HepG2 (cell line): ENCODE measurements around the gene GNAZ. TPM values are rescaled to one million over a fixed set of nuclear protein-coding genes. Genes with fewer than 3 reads are reported as not detected.

ENCODE experiments used
- ERF ChIP-seq: IDR thresholded peaks from 2 replicates; pipeline ENCODE4 v1.6.1; 2018; ENCODE audit warnings: missing biosample characterization, missing genetic modification reagents
- EZH2 ChIP-seq: conservative IDR thresholded peaks from 2 replicates; pipeline ENCODE4 v1.6.1; 2012; ENCODE audit warnings: mild to moderate bottlenecking, low read depth, low read length, moderate library complexity
- TFE3 ChIP-seq: IDR thresholded peaks from 2 replicates; pipeline ENCODE4 v1.6.1; 2016
- ZNF512B ChIP-seq: sonication (generic); formaldehyde crosslinking; IDR thresholded peaks from 2 replicates; pipeline ENCODE4 v1.5.1; 2020; ENCODE audit warnings: missing genetic modification reagents, mild to moderate bottlenecking, borderline replicate concordance
- ZNF761 ChIP-seq: sonication (generic); formaldehyde crosslinking; conservative IDR thresholded peaks from 2 replicates; pipeline ENCODE4 v1.4.0; 2020; ENCODE audit warnings: mild to moderate bottlenecking, missing genetic modification reagents
- polyA plus RNA-seq, 8 experiments: library from polyadenylated mRNA; depleted of rRNA in 3 of 8; stranded (reverse) in 7 of 8; unstranded in 1 of 8; fragments of >200 nt; fragmentation: Illumina TruSeq in 4 of 8; extraction: Trizol in 4 of 8; gene quantifications; 2 replicates each; pipeline versions ENCODE4 v1.2.1 to v1.2.3, GENCODE V29; 2011 to 2016; ENCODE audit warnings: low read depth in 4 of 8, missing spikeins in 1 of 8, mixed read lengths in 1 of 8; ENCODE audit not compliant: insufficient read depth in 1 of 8
- total RNA-seq, 5 experiments: library from RNA; depleted of rRNA; stranded (reverse); fragments of >200 nt; fragmentation: Illumina TruSeq; extraction: Trizol; gene quantifications; 2 replicates each; pipeline ENCODE4 v1.2.3, GENCODE V29; 2016; ENCODE audit warnings: low read depth in 1 of 5

The GNAZ gene
- total and polyA plus RNA-seq, 2 of the 13 experiments (the other 11 are each of a cell fraction or from before 2014, with no cell fraction given) = 11.4 to 22.3 TPM

GRCh38 chr22:23071230-23072076, 1.1 kb downstream of the GNAZ start (continued):
- no peak for TF ChIP-seq ZNF512B
- no peak for TF ChIP-seq EZH2
- peak; percentile 35; the same call in 1 of the 2 replicates for TF ChIP-seq ERF (CRISPR knock-in tag)
- TF ChIP-seq ZNF761 (CRISPR knock-in tag) = 0 out of 2 replicates have a peak, but pooled peaks have one; percentile 26
- no peak for TF ChIP-seq TFE3 (CRISPR knock-in tag)
